Cardiac fibroblast (primary cell): ENCODE data around the gene C9orf152.
"Not testable (repeated sequence)": the region's sequence is repeated elsewhere in the genome, so short reads cannot be mapped to it uniquely, and the experiment has no call there.

ENCODE experiments used
- DNase-seq, 2 donors: peaks; one replicate each; pipeline versions ENCODE4 v3.0.0 to v3.0.0-alpha.2; 2010; ENCODE audit warnings: low read depth in 2 of 2
- H3K4me3 ChIP-seq, 2 donors: replicated peaks in 1 of 2; 1 replicate in 1 of 2; 2 replicates in 1 of 2; pipeline ENCODE4 v1.5.1; 2011; ENCODE audit warnings: low read depth in 2 of 2, low read length in 2 of 2, mild to moderate bottlenecking in 2 of 2, moderate library complexity in 1 of 2
- CTCF ChIP-seq: IDR thresholded peaks from one replicate; pipeline ENCODE4 v1.5.1; 2011; ENCODE audit warnings: low read depth, mild to moderate bottlenecking, low read length, inconsistent platforms

The C9orf152 gene

GRCh38 chr9:110252509-110253139 lies 44.7 kb upstream of the C9orf152 start:
- no peak overlapping the region for H3K4me3 ChIP-seq
- DNase-seq = peak; percentile 32 to 33

GRCh38 chr9:110251770-110252169 lies 43.8 kb upstream of the C9orf152 start:
- H3K4me3 ChIP-seq, DNase-seq: not testable (repeated sequence)

More at GRCh38 chr9:110252509-110253139, 44.7 kb upstream of the C9orf152 start:
- TF ChIP-seq CTCF = no peak

- H3K4me3 ChIP-seq = no peak overlapping the region
- no peak for DNase-seq
- TF ChIP-seq CTCF = no peak
Observed at GRCh38 chr9:110251212-110251611, 43.3 kb upstream of the C9orf152 start.

- no peak overlapping the region for H3K4me3 ChIP-seq
- no peak for TF ChIP-seq CTCF
- DNase-seq = no peak
Observed at GRCh38 chr9:110249603-110250002, 41.6 kb upstream of the C9orf152 start.

- no peak overlapping the region for H3K4me3 ChIP-seq
- no peak for TF ChIP-seq CTCF
- DNase-seq = no peak
Observed at GRCh38 chr9:110248361-110248760, 40.4 kb upstream of the C9orf152 start.

- TF ChIP-seq CTCF = no peak
- no peak for DNase-seq
- no peak overlapping the region for H3K4me3 ChIP-seq
Observed at GRCh38 chr9:110246214-110246613, 38.3 kb upstream of the C9orf152 start.

- TF ChIP-seq CTCF = no peak
- DNase-seq = no peak
- no peak overlapping the region for H3K4me3 ChIP-seq
Observed at GRCh38 chr9:110244616-110245015, 36.7 kb upstream of the C9orf152 start.
